ENCODE measurements around the gene GMPR2.

GRCh38 chr14:24189059-24189375 is 43.7 kb upstream of the GMPR2 start:
- TF ChIP-seq CTCF (IDR thresholded peaks at IDR 0.05), result no peak
- TF ChIP-seq POLR2A (IDR thresholded peaks at IDR 0.05), result no peak
- no peak for TF ChIP-seq POLR2AphosphoS5 (IDR thresholded peaks at IDR 0.05)
- no peak for TF ChIP-seq EP300 (IDR thresholded peaks at IDR 0.05)

All from upper lobe of left lung (tissue), 4 donors.